A673 (cell line): ENCODE results near the gene COLQ. TPM values are rescaled to one million over a fixed set of nuclear protein-coding genes. Genes with fewer than 3 reads are reported as not detected.

Experiments
- BruUV-seq: library from RNA; stranded (reverse); fragments of 400-500 nt; replicated peaks from 2 replicates; lab custom pipeline; 2021; lab: Mats Ljungman, UMichigan
- CTCF ChIA-PET: fragments of 300-600 bp; sonication (Branson Sonifier 250); formaldehyde crosslinking; loops from one replicate; lab custom pipeline; 2022; ENCODE audit warnings: antibody characterized with exemption; lab: Charles Lee
- POLR2A ChIA-PET: fragments of 300-600 bp; sonication (Branson Sonifier 250); formaldehyde crosslinking; loops from one replicate; lab custom pipeline; 2022; ENCODE audit warnings: antibody characterized with exemption; ENCODE audit not compliant: low non-redundant PET; lab: Charles Lee
- DNase-seq: peaks from one replicate; pipeline ENCODE4 v3.0.0-alpha.2; 2015; ENCODE audit warnings: low spot score
- H3K27ac ChIP-seq: fragments of 200-600 bp; sonication (generic); 2 replicates; pipeline ENCODE4 v1.5.1; 2016; ENCODE audit warnings: mixed run types, low read depth, mild to moderate bottlenecking, mixed read lengths, antibody characterized with exemption, low read length; ENCODE audit not compliant: poor library complexity, severe bottlenecking
- H3K27me3 ChIP-seq: fragments of 200-600 bp; sonication (generic); replicated peaks from 2 replicates; pipeline ENCODE4 v1.6.1; 2017; ENCODE audit warnings: mixed run types, low read depth, mild to moderate bottlenecking, mixed read lengths, antibody characterized with exemption, low read length; ENCODE audit not compliant: insufficient read depth, poor library complexity
- H3K36me3 ChIP-seq: fragments of 200-600 bp; sonication (generic); 2 replicates; pipeline ENCODE4 v1.6.1; 2016; ENCODE audit warnings: mixed run types, mild to moderate bottlenecking, mixed read lengths, antibody characterized with exemption, low read length; ENCODE audit not compliant: insufficient read depth, poor library complexity, severe bottlenecking
- H3K4me1 ChIP-seq: fragments of 200-600 bp; sonication (generic); 2 replicates; pipeline ENCODE4 v1.6.1; 2017; ENCODE audit warnings: mixed run types, mild to moderate bottlenecking, mixed read lengths, antibody characterized with exemption, low read length; ENCODE audit not compliant: insufficient read depth, poor library complexity, severe bottlenecking
- H3K4me3 ChIP-seq: fragments of 200-600 bp; sonication (generic); 2 replicates; pipeline ENCODE4 v1.5.1; 2016; ENCODE audit warnings: low read depth, mixed run types, mild to moderate bottlenecking, mixed read lengths, low read length; ENCODE audit not compliant: poor library complexity, severe bottlenecking
- H3K9me3 ChIP-seq: fragments of 200-600 bp; sonication (generic); 2 replicates; pipeline ENCODE4 v1.6.1; 2016; ENCODE audit warnings: mixed run types, low read depth, mild to moderate bottlenecking, mixed read lengths, antibody characterized with exemption, low read length; ENCODE audit not compliant: poor library complexity, severe bottlenecking
- EZH2 ChIP-seq: fragments of 200-600 bp; sonication (generic); IDR thresholded peaks from 2 replicates; pipeline ENCODE4 v1.6.1; 2017; ENCODE audit warnings: borderline replicate concordance, low read depth, mild to moderate bottlenecking, mixed read lengths, antibody characterized with exemption, low read length; ENCODE audit not compliant: poor library complexity, severe bottlenecking
- intact Hi-C: fragments of 100-400 bp; cut with micrococcal nuclease; formaldehyde crosslinking; loops from one replicate; pipeline ENCODE4 v1.10.0; 2022; ENCODE audit not compliant: unreplicated experiment
- total RNA-seq: library from RNA; stranded (reverse); gene quantifications from 2 replicates; pipeline ENCODE4 v1.2.3, GENCODE V29; 2021
- TF ChIP-seq, protein P1 (sequence below): fragments of 300-800, 200-600 bp; sonication (generic); conservative IDR thresholded peaks from 2 replicates; pipeline ENCODE4 v1.5.1; 2017; ENCODE audit warnings: low read depth, mild to moderate bottlenecking, antibody characterized with exemption, low read length, moderate library complexity, mixed read lengths

COLQ gene
- total RNA-seq, 1 experiment from 2014 or later, result 0.21 TPM

DNA sequence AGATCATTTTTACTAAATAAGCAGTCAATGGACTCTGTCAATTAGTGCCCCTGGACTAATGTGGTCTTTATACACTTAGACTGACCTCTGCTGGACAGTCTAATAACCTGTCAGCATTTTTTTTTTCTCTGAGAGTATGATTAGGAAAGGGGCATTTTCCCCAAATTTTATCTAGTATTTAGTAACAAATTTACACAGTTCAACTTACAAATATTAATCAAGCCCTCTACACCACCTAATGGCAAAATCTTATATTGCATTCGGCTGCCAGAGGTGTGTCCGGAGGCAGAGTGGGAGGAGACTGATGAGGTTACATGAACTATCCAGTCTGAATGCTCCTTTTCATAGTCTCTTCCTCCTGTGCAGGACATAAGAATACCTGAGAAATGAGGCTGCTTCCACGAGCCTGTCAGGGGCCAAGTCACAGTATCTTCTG lies 36.0 kb upstream of the COLQ start:
- no peaks in the 10 kb centered on the region for H3K4me1 ChIP-seq
- intact Hi-C loops, result loop anchor here (5.0 kb wide), 1 partner anchor 355 kb away; no protein-coding TSS in a partner anchor
- no TSS peak for BruUV-seq
- H3K36me3 ChIP-seq, result peaks cover 2% of the 10 kb centered on the region
- TF ChIP-seq, protein P1, sequence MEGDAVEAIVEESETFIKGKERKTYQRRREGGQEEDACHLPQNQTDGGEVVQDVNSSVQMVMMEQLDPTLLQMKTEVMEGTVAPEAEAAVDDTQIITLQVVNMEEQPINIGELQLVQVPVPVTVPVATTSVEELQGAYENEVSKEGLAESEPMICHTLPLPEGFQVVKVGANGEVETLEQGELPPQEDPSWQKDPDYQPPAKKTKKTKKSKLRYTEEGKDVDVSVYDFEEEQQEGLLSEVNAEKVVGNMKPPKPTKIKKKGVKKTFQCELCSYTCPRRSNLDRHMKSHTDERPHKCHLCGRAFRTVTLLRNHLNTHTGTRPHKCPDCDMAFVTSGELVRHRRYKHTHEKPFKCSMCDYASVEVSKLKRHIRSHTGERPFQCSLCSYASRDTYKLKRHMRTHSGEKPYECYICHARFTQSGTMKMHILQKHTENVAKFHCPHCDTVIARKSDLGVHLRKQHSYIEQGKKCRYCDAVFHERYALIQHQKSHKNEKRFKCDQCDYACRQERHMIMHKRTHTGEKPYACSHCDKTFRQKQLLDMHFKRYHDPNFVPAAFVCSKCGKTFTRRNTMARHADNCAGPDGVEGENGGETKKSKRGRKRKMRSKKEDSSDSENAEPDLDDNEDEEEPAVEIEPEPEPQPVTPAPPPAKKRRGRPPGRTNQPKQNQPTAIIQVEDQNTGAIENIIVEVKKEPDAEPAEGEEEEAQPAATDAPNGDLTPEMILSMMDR, result peak; percentile 69
- TF ChIP-seq EZH2, result no peak
- ChIA-PET CTCF (no interaction called here), POLR2A (no interaction called here)
- no peak overlapping the region for H3K27ac ChIP-seq
- DNase-seq, result peak; percentile 80
- no peak overlapping the region for H3K4me3 ChIP-seq
- no peaks in the 10 kb centered on the region for H3K9me3 ChIP-seq
- H3K27me3 ChIP-seq, result no peaks in the 10 kb centered on the region

DNA sequence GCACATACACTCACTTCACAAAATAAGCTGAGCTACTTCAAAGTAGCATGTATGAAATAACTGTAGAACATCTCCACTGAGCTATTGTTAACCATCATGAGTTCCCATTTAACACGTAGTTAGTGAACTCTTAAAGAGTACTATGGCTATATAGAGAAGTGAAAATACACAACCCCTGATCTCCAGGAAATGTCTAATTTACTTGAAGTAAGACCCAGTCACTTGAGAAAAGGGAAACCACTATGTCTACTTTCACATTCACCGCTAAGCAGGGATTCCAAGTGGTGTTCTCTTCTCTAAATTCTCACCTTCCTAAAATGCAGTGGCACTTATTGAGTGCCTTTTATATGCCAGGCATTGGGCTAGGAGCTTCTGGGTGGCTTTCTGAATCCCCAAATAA lies 35.0 kb upstream of the COLQ start:
- intact Hi-C loops, result loop anchor here (5.0 kb wide), 1 partner anchor 354 kb away; no protein-coding TSS in a partner anchor
- POLR2A ChIA-PET, result no interaction called here

DNA sequence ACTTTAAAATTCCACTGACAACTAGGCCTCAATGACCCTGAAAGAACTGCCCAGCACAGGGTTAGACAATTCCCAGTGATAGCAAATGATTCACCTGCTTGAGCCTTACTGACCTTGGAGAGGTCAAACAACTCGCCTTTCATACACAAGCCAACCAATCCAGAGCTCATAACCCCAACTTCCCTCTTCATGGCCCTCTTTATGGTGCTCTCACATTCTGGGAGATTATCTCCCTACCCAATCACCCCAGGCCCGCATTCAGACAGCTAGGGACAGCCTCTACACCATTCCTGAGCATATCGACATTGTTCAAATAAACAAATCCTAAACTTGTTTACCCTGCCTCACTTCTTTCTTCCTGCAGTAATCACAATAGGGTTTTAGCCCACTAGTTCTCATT lies 32.2 kb upstream of the COLQ start:
- Histone ChIP-seq H3K27ac (no peak overlapping the region), H3K36me3 (no peaks in the 10 kb centered on the region), H3K4me1 (no peaks in the 10 kb centered on the region), H3K4me3 (no peak overlapping the region), H3K27me3 (no peaks in the 10 kb centered on the region), H3K9me3 (no peaks in the 10 kb centered on the region)
- no peak for DNase-seq
- intact Hi-C loops, result no loop called here
- no TSS peak for BruUV-seq
- ChIA-PET CTCF (no interaction called here), POLR2A (no interaction called here)
- TF ChIP-seq, protein P1, result no peak
- no peak for TF ChIP-seq EZH2

More for the DNA sequence above, 35.0 kb upstream of the COLQ start:
- CTCF ChIA-PET, result no interaction called here
- DNase-seq, result no peak
- no TSS peak for BruUV-seq
- Histone ChIP-seq H3K27ac (no peak overlapping the region), H3K27me3 (no peaks in the 10 kb centered on the region), H3K4me1 (no peaks in the 10 kb centered on the region), H3K36me3 (no peaks in the 10 kb centered on the region), H3K9me3 (no peaks in the 10 kb centered on the region), H3K4me3 (no peak overlapping the region)
- TF ChIP-seq, protein P1, result no peak
- TF ChIP-seq EZH2, result no peak
